GM21360 (cell line): ENCODE data around the gene PDE6H.

Source experiments
- ATAC-seq: cut with Tn5 transposase; IDR thresholded peaks from one replicate; pipeline ENCODE4 v1.9.1; 2021; ENCODE audit warnings: mild to moderate bottlenecking, moderate library complexity; ENCODE audit not compliant: unreplicated experiment

PDE6H gene

DNA sequence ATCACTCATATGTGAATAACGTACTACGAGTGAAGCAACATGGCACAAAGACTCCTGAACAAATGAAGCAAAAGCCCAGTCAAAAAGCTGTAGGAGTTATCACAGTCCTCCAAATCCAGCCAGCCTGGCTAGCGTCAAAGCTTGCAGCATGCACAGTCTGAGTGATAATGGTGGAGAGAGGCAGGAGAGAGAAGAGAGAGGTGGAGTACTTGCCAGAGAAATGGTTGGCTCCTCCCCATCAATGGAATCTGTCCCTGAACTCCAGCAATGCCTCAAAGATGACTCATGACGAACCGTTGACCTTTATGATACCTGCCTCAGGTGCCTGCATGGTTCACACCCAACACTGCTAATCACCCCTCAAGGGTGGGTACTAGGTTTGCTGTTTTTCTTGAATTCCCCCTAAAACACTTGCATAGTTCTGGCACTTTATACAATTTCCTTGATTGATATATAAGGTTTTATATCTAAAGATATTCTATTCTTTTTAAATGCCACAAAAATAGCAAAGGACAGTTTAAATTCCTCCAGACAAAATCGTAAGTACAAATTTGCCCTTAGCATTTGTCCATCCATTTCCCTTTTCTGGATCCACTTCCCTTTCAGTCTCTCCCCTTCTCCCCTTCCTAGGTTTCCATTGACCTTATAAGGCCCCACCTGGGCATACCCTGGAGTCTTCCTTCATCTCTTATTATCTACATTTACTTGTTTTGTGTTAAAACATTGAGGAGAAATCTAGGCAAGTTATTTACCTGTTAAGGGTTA lies 21.7 kb upstream of the PDE6H start:
- no peak for ATAC-seq

DNA sequence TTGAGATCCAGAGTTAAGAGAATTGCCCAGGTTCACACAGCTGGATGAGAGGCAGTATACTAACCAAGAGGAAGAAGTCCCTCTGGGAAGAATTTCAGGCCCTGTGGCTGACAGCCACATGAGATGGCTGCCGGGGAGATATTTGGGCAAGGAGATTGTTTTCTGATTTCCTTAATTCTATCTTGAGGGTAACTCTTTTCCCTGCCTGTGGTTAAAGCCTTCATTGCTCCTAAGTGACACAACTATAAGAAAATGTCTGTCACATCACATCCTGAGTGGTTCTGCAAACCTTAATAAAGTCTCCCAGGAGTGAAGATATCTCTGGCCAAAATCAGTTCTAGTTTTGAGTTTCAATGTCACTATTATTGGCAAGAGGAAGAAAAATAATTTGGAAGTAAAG lies 21.0 kb upstream of the PDE6H start:
- no peak for ATAC-seq

DNA sequence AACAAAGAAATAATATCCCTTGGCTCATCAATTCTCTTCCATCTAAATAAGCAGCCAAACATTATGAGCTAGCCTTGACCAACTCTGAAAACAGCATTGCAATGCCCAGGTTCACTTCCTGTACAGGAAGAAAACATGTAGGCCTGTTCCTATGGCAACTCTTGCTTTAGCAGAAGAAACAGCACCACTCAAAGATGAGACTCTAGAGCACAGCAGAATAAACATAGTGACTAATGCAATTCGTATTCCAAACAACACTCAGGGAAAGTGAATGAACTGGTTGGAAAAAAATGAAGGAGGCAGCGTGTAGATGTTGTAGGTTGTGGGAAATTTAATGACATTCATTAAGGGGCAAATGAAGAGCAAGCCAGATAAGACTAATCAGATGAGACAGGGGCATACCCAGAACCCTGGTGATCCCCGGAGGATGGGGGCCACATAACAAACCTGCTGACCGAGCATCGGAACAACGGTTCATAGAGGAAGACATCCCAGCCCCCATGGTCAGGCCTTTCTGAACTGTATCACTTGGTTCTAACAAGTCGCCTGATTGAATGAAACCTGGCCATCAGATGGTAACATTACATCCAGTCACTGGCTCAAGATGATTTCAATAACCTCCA lies 20.4 kb upstream of the PDE6H start:
- ATAC-seq = peak; percentile 50

DNA sequence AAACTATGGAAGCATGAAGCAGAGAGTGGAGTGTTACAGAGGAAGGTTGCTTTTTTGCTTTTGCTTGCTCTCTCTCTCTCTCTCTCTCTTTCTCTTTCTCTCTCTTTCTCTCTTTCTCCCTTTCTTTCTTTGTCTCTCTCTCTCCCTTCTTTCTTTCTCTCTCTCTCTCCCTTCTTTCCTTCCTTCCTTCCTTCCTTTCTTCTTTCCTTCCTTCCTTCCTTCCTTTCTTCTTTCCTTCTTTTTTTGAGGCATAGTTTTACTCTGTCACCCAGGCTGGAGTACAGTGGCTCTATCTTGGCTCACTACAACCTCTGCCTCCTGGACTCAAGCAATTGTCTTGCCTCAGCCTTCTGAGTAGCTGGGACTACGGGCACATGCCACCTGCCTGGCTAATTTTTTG lies 19.1 kb upstream of the PDE6H start:
- no peak for ATAC-seq

DNA sequence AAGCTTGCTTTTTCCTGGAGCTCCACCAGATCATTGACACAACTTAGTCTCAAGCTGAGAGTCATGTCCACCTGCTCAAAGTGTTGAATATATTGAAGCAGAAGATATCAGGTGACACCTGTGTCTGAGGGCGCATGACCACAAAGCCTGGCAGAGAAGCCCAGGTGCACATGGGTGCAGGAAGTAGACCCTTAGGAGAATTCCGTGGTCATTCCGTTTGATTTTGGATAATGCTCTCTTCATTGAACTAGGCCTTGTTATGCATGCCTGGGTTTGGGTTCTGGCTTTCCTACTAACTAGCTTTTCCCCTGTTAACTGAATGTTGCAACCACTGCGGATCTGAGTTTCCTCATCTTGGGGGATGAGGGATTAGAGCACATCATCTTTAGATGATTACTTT lies 18.6 kb upstream of the PDE6H start:
- ATAC-seq = no peak

DNA sequence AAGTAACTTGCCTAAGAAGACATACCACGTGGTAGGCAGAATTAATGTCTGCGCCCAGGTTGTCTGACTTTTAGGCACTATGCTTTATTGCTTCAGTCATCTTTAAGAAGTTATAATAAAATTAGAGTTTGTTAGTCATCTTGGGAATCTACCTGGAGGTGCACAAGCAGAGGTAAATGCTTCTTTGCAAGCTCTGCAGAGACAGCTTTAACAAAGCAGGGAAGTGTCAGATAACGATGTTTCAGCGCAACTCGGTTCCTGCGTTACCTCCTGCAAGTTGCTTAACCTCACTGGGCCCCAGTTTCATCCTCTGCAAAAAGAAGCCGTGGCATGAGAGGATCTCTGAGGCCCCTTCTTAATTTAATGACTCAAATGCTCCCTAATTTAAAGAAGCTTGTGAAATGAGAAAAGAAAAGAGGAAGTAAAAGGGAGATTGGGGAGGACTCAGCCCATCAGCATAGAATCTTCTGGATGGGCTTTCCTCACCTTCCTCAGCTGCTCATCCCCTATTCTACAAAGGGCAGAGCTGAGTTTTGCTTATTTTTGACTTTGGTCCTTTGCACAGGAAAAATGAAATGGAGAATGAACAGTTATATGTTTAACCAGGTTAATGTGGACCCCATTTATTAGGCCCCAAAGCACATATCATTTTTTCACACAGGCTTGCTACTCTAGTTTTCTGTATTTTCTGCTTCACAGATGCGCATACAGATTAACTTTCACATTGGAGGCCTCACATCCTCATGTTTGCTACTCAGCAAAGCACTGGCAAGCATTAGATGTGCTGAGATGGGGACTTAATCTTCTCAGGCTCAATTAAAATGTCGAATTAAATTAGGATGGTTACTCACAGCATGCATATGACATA lies 16.6 kb upstream of the PDE6H start:
- peak; percentile 49 for ATAC-seq

DNA sequence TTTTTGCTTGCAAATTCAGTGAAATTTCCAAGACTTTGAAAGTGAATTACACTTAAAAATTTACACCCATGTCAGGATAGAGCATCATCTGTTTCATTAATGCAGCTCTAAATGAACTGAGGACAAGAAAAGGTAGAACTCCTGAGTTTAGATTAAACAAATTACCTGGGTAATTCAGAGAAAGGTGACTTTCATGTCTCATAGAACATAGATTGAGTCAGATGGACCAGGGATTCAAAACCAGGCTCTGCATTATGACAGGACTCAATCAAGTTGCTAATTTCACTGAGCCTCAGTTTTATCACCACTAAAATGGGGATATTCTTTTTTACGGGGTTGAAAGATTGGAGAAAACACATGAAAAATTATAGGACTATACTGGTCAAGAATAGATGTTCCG lies 15.9 kb upstream of the PDE6H start:
- no peak for ATAC-seq

DNA sequence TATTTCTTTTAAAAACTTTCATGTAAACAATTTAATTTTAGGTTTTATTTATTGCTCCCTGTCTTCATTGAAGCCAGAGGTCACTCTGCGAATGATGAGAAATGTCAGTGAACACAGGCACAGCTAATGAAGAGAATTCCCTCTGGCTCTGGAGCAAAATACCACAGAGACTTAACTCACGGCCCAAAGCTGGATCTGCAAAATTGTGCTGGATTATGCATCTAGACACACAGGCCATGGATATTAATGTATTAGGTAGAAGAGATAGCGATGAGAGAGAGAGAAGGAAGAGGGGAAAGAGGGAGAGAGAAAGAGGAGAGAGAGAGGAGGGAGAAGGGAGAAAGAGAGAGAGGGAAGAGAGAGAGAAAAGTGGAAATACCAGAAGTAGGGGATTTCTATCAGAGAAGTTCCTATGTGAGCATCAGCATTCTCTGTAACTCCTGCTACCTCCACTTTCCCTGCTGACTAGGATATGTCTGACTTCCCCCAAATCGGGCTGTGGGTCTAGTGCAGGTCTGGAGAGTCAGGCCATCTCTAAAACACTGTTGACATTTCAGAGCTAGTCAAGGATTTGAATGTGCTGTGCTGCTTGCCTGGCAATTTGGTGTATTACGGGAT lies 15.2 kb upstream of the PDE6H start:
- no peak for ATAC-seq

DNA sequence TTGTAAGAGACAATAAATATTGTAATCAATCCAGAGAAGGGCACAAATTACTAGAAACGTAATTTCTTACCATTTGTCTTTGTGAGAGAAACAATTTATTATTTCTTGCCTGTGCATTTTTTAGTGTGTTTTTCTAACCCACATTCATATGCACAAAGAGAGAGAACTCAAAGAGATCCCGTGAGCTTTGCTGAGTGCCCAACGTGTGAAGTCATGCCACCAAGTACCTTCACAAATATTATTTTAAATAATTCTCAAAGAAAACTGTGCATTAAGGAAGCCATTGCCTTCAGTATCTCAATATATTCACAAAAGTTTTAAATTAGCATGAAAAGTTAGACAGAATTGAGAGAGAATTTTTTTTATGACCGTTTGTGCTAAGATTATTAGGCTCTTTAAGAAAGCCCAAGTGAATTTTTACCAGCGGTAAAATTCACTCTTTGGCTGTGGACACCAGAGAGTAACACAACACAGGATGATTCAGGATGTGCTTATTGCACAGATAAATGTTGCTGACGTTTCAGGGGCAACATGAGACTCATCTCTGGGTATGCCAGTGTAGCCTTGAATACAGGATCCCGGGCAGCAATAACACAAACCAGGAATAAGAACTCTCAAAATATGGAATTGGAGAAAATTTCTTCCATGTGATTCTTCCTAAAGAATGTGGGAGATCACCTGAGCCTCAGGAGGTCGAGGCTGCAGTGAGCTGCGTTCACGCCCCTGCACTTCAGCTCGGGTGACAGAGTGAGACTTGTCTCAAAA lies 14.3 kb upstream of the PDE6H start:
- no peak for ATAC-seq

DNA sequence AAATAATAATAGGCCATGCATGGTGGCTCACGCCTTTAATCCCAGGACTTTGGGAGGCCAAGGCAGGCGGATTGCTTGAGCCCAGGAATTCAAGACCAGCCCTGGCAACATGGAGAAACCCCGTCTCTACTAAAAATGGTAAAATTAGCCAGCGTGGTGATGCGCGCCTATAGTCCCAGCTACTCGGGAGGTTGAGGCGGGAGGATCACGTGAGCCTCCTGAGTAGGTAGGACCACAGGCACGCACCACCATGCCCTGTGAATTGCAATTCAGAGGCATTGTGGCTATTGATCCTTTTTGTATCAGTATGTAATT lies 13.8 kb upstream of the PDE6H start:
- no peak for ATAC-seq

DNA sequence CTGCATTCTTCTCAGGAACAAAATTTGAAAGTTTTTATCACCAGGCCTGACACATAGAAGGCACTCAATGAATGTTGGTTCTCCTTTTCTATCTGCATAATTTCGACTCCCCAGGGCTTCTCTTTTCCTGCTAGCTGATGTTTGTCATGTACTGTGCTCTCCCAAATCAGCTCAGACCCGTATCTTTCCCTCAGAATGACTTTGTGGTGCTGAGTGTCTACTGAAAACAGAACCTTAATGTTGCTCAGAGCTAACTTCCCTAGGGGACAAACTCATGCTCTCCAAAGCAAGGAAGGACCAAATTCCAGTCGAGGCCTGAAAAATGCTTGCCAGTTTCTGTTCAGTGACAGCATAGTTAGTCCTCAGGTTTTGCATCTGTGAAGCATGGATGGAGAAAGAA lies 13.4 kb upstream of the PDE6H start:
- no peak for ATAC-seq

DNA sequence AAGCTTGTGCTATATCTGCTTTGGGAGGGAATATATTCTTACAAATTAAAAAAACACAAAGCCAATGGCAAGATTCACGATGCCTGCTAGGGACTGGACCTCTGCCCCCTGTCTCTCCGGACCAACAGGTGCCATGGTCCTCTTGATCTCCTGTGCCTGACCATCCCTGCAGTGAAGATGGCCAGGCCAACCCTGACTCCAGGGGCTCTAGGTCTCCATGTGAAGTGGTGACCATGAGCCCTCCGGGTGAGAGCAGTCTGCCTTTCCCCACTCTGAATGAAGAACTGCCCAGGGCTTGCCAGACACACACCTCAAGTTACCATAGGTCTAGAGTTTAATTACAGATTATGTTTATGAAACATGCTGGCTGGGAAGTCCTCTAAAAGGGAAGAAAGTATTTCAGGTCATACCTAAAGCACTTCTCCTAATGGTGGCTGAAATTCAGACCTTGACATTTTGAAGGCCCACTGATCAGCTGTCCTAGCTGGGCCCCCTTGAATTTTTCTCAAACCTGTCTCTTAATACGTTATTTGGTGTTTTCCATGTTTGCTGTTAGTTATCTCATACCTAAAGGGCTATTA lies 12.8 kb upstream of the PDE6H start:
- ATAC-seq = no peak

DNA sequence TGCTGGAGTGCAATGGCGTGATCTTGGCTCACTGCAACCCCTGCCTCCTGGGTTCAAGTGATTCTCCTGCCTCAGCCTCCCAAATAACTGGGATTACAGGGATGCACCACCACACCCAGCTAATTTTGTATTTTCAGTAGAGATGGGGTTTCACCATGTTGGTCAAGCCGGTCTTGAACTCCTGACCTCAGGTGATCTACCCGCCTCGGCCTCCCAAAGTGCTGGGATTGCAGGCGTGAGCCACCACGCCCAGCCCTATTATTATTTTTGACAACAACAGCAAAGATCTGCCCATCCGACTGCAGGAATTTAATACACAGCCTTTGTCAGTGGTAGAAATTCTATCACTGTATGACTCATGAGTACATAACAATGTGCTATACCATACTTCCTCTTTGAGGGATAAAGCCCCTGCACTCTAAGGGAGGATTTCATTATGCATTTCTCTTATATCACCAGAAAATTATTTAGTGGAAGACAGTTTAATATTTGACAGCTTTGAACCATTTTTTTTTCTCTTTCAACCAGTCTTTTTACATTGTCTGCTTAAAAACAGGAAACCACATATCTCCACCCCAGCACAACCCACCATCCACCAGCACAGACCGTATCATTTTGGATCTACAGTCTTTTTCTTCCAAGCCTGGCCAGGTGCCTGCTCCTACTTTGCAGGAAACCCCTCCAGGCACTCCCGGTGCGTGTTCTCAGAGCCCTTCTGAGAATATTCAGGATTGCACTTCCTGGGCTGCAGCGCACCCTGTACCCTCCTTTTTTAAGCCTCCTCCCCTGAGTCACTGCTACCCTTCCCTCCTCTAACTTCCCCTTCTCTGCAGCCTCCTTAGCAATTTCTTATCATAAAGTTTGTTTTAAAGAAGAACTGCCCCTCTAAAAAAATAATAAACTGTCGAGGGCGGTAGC lies 12.0 kb upstream of the PDE6H start:
- peak; percentile 32 for ATAC-seq

DNA sequence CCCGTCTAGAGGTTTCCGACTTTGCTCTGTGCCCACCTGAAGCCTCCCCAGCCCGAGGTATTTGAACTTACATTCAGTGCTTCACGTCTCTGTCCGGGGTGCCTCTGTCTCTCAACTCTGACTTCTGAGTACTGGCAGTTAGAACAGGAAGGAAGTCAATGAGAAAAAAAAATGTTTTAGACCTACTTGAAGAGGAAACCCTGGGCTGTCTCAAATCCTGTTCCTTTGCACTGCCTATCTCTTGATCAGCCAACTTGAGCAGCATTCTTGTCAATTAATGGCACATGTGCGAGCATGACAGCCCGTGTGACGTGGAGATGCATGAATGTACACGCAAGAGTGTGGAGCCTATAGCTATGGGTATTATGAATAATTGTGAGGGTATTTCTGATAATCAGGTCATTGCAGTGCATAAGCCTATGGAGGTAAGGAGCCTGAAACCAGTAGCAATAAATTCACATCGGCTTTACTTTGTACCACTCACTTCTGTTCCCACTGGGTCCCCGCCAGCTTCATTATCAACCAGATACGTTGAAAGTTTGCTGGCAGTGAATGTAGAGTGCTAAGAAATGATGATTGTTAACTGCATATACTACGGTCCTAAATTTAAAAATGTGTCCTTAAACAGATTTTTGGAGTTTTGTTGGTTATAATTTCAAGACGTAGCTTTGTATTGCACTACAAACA lies 11.2 kb upstream of the PDE6H start, which contains the start of gene ARHGDIB:
Gene ARHGDIB (minus strand): TSS at position 136 of the 687 bp plus-strand sequence. CDS start 10,889 bp downstream, outside the sequence.
- peak; percentile 62 for ATAC-seq

DNA sequence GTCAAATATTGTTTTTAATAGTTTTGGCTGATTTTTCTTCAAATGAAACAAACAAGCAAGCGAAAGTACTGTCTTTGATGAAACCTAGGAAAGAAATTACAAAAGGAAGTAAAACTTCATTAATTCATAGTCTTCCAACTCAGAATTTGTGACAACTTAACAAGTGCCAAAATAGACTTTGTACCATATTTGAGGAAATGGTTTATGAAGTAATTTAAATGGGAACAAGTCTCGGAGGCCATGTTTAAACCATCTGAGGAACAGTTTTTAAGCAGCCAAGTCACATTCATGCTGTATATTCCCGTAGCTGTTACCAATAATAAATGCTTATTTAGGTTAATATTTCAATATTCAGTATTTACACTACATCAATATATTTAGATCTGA lies 10.7 kb upstream of the PDE6H start:
- ATAC-seq = no peak

DNA sequence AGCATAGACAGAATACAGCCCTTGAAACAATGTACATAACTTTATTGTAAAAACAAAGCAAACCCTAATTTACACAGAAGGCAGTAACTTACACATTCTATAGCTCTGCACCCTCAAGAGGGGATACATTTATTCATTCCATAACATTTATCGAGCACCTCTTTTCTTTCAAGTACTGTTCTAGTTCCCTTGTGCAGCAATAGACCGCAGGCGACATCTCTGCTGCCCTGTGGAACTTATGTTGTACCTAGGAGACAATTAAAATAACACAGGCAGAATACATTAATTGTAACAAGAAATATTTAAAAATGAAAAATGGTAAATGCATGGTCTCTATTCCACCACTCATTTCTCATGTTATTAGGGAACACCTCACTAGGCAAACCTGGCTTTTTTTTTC lies 10.0 kb upstream of the PDE6H start:
- no peak for ATAC-seq

DNA sequence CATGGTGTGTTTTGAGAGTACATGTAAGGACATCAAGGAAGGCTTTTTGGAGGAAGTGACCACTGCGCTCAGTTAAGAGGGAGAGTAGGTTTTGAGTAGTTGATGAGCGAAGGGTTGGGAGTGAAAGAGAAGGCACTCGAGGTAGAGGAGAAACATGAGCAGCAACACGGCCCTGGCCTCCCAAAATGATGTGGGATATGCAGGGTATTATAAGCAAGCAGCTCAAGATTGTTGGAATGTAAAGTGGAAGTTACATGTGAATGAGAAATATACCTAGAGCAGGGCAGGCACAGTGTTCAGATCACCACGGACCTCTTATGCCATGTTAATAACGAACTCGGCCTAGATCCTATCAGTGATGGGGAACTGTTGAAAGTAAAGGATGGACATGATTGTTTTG lies 9.3 kb upstream of the PDE6H start:
- no peak for ATAC-seq

DNA sequence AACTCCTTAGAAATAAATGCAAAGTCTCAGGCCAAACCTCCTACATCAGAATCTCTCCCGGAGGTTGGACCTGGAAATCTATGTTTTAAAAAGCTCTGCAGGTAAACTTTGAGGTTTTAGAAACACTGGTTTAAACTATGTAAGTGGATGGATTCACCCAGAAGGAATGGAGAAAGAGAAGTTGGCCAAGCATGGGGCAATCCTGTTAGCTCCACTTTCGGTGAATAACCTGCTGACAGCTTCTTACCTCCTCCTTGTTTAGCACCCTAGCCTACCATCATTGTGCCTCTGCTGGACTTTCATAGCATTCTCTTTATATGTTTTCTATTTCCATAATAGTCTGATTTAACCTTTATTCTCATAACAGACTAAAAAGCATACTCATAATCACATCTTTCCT lies 8.4 kb upstream of the PDE6H start:
- no peak for ATAC-seq

DNA sequence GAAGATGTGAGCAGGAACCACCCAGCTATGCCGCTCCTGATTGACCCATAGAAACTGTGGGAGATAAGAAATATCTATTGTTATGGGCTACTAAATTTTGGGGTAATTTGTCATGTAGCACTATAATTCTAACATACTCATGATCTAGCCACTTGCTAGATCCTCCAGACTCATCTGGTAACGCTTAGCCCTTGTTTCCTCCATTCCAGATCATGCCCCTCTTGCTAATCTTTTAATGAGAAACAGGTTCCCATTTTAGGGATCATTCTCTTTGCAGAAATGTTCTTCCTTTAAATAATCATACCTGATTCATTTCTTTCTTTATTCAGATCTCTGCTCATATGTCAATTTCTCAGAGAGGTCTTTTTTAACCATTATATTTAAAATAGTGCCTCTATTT lies 7.6 kb upstream of the PDE6H start:
- no peak for ATAC-seq
